Coronary artery (tissue), 2 donors: ENCODE results near the gene CIITA.
A peak's percentile ranks its signal among the peaks of the same experiment; 100 is the strongest.

ENCODE experiments used
- DNase-seq: peaks from one replicate; pipeline ENCODE4 v3.0.0-alpha.2; 2017; ENCODE audit warnings: low spot score
- H3K27ac ChIP-seq, 2 donors: fragments of 200-600 bp; sonication (generic); one replicate each; pipeline ENCODE4 v1.5.1; 2016 to 2019
- H3K4me3 ChIP-seq: fragments of 200-600 bp; sonication (generic); 2 replicates; pipeline ENCODE4 v1.5.1; 2016; ENCODE audit warnings: mild to moderate bottlenecking, moderate library complexity
- CTCF ChIP-seq: fragments of 200-600 bp; sonication (generic); IDR thresholded peaks from one replicate; pipeline ENCODE4 v1.5.1; 2019; ENCODE audit warnings: antibody characterized with exemption

Gene CIITA

GRCh38 chr16:10969615-10970014 lies 92.6 kb downstream of the CIITA start:
- no peak overlapping the region for H3K4me3 ChIP-seq
- DNase-seq, result no peak
- TF ChIP-seq CTCF, result no peak
- no peak overlapping the region for H3K27ac ChIP-seq

GRCh38 chr16:10970065-10970464 lies 93.1 kb downstream of the CIITA start:
- TF ChIP-seq CTCF, result no peak
- Histone ChIP-seq H3K27ac (no peak overlapping the region), H3K4me3 (no peak overlapping the region)
- no peak for DNase-seq

GRCh38 chr16:10971560-10971961 lies 94.6 kb downstream of the CIITA start:
- TF ChIP-seq CTCF, result peak; percentile 80
- no peak for DNase-seq
- Histone ChIP-seq H3K4me3 (no peak overlapping the region), H3K27ac (peak overlapping the region; percentile 40 to 43)

GRCh38 chr16:10972108-10972818 lies 95.3 kb downstream of the CIITA start:
- Histone ChIP-seq H3K27ac (peak overlapping the region; percentile 40 to 43), H3K4me3 (no peak overlapping the region)
- no peak for DNase-seq
- TF ChIP-seq CTCF, result no peak

- Histone ChIP-seq H3K4me3 (no peak overlapping the region), H3K27ac (peak overlapping the region; percentile 40 to 42)
- no peak for DNase-seq
- no peak for TF ChIP-seq CTCF
Measured at GRCh38 chr16:10972819-10973464, 95.9 kb downstream of the CIITA start.

- TF ChIP-seq CTCF, result no peak
- Histone ChIP-seq H3K4me3 (no peak overlapping the region), H3K27ac (no peak overlapping the region)
- no peak for DNase-seq
Measured at GRCh38 chr16:10976634-10977033, 99.6 kb downstream of the CIITA start.

GRCh38 chr16:10978124-10978523 lies 101.1 kb downstream of the CIITA start:
- Histone ChIP-seq H3K4me3 (no peak overlapping the region), H3K27ac (no peak overlapping the region)
- no peak for TF ChIP-seq CTCF
- DNase-seq, result no peak
